Trophoblast cell (in vitro differentiated cells and primary cell): ENCODE results near the gene PTGIR.

Source experiments
- DNase-seq, 2 donors: peaks; one replicate each; pipeline ENCODE4 v3.0.0-alpha.2; 2016
- H2AFZ ChIP-seq: 2 replicates; pipeline ENCODE4 v1.6.1; 2013; ENCODE audit warnings: low read length, moderate library complexity, mild to moderate bottlenecking; ENCODE audit not compliant: insufficient read depth, poor library complexity
- H2AK5ac ChIP-seq: 2 replicates; pipeline ENCODE4 v1.6.1; 2013; ENCODE audit warnings: mild to moderate bottlenecking, low read length
- H2BK120ac ChIP-seq: 2 replicates; pipeline ENCODE4 v1.6.1; 2013; ENCODE audit warnings: low read length, mild to moderate bottlenecking, moderate library complexity; ENCODE audit not compliant: insufficient read depth, poor library complexity
- H2BK12ac ChIP-seq: 2 replicates; pipeline ENCODE4 v1.6.1; 2013; ENCODE audit warnings: mild to moderate bottlenecking, low read length, moderate library complexity
- H2BK5ac ChIP-seq: 2 replicates; pipeline ENCODE4 v1.6.1; 2013; ENCODE audit warnings: low read length, low read depth, moderate library complexity, mild to moderate bottlenecking; ENCODE audit not compliant: poor library complexity
- H3K14ac ChIP-seq: 2 replicates; pipeline ENCODE4 v1.6.1; 2013; ENCODE audit warnings: mild to moderate bottlenecking, low read length
- H3K18ac ChIP-seq: 2 replicates; pipeline ENCODE4 v1.6.1; 2013; ENCODE audit warnings: mild to moderate bottlenecking, low read length
- H3K23ac ChIP-seq: 2 replicates; pipeline ENCODE4 v1.6.1; 2013; ENCODE audit warnings: low read length
- H3K27ac ChIP-seq: 2 replicates; pipeline ENCODE4 v1.5.1; 2013; ENCODE audit warnings: low read depth, mild to moderate bottlenecking, inconsistent platforms, low read length, moderate library complexity
- H3K27me3 ChIP-seq: 2 replicates; pipeline ENCODE4 v1.6.1; 2013; ENCODE audit warnings: inconsistent platforms, mild to moderate bottlenecking, low read length, moderate library complexity; ENCODE audit not compliant: insufficient read depth
- H3K36me3 ChIP-seq, 2 experiments: 1 replicate in 1 of 2; 2 replicates in 1 of 2; pipeline ENCODE4 v1.6.1; 2013; ENCODE audit warnings: low read length in 2 of 2, mild to moderate bottlenecking in 2 of 2, moderate library complexity in 1 of 2; ENCODE audit not compliant: insufficient read depth in 2 of 2, control insufficient read depth in 1 of 2
- H3K4ac ChIP-seq: 2 replicates; pipeline ENCODE4 v1.6.1; 2013; ENCODE audit warnings: low read depth, mild to moderate bottlenecking, low read length, moderate library complexity
- H3K4me1 ChIP-seq, 2 experiments: 1 replicate in 1 of 2; 2 replicates in 1 of 2; pipeline ENCODE4 v1.6.1; 2013; ENCODE audit warnings: low read length in 2 of 2, mild to moderate bottlenecking in 2 of 2, moderate library complexity in 1 of 2; ENCODE audit not compliant: insufficient read depth in 2 of 2, control insufficient read depth in 1 of 2
- H3K4me2 ChIP-seq: 2 replicates; pipeline ENCODE4 v1.6.1; 2013; ENCODE audit warnings: inconsistent platforms, mild to moderate bottlenecking, low read length, moderate library complexity
- H3K4me3 ChIP-seq: 2 replicates; pipeline ENCODE4 v1.5.1; 2013; ENCODE audit warnings: mild to moderate bottlenecking, low read depth, low read length, inconsistent platforms
- H3K79me1 ChIP-seq: one replicate; pipeline ENCODE4 v1.6.1; 2013; ENCODE audit warnings: low read length
- H3K79me2 ChIP-seq: 2 replicates; pipeline ENCODE4 v1.6.1; 2013; ENCODE audit warnings: low read length, mild to moderate bottlenecking; ENCODE audit not compliant: control insufficient read depth, insufficient read depth, poor library complexity
- H3K9ac ChIP-seq: 2 replicates; pipeline ENCODE4 v1.6.1; 2013; ENCODE audit warnings: mild to moderate bottlenecking, low read length
- H3K9me3 ChIP-seq: 2 replicates; pipeline ENCODE4 v1.6.1; 2013; ENCODE audit warnings: low read depth, mild to moderate bottlenecking, control low read depth, inconsistent platforms, low read length; ENCODE audit not compliant: insufficient read depth
- H4K12ac ChIP-seq: 2 replicates; pipeline ENCODE4 v1.6.1; 2013; ENCODE audit warnings: low read depth, mild to moderate bottlenecking, low read length, moderate library complexity
- H4K8ac ChIP-seq: 2 replicates; pipeline ENCODE4 v1.6.1; 2013; ENCODE audit warnings: low read depth, mild to moderate bottlenecking, low read length, moderate library complexity
- H4K91ac ChIP-seq: one replicate; pipeline ENCODE4 v1.6.1; 2013; ENCODE audit warnings: low read depth, mild to moderate bottlenecking, low read length, moderate library complexity
- WGBS: extraction: QIAGEN DNeasy Blood & Tissue Kit; methylation state at CpG from one replicate; pipeline ENCODE4 v1.1.7; 2013; ENCODE audit warnings: missing lambda C conversion rate; ENCODE audit not compliant: insufficient read length, insufficient coverage; ENCODE audit errors: extremely low coverage; 5-methylcytosine and 5-hydroxymethylcytosine counted together

The PTGIR gene

DNA sequence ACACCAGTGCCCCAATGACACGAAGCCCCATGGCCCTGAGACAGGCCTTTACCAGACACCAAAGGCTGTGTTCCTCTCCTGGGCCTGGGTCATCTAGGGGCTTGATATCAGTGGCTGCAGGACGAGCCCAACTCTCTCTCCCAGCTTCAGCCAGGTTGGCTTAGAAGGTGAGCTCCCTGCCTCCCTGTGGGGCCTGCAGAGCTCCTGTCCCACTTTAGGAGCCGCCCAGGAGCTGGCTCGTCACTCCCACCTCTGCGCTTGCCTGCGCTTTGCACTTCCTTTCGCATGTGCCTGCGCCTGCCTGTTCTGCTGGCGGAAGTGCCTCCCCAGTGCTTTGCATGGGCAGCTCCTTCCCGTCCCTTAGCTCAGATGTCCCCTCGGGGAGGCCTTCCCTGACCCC lies 18.9 kb downstream of the PTGIR start:
- no peak overlapping the region for H3K9ac ChIP-seq
- H4K8ac ChIP-seq, result no peak overlapping the region
- no peak overlapping the region for H2BK12ac ChIP-seq
- peak overlapping the region; percentile 34 for H3K18ac ChIP-seq
- H3K9me3 ChIP-seq, result no peaks in the 10 kb centered on the region
- H2BK120ac ChIP-seq, result no peak overlapping the region
- H3K36me3 ChIP-seq, result peaks cover 57 to 64% of the 10 kb centered on the region in 2 experiments
- H3K4me2 ChIP-seq, result no peak overlapping the region
- no peak overlapping the region for H3K4me3 ChIP-seq
- H3K27me3 ChIP-seq, result no peaks in the 10 kb centered on the region
- no CpG with 5 or more reads among the region's 11 CpGs for WGBS
- peaks cover 10 to 11% of the 10 kb centered on the region in 2 experiments for H3K4me1 ChIP-seq
- H3K23ac ChIP-seq, result no peak overlapping the region
- H4K12ac ChIP-seq, result no peak overlapping the region
- no peak overlapping the region for H4K91ac ChIP-seq
- H2BK5ac ChIP-seq, result no peak overlapping the region
- H3K14ac ChIP-seq, result no peak overlapping the region
- H3K79me2 ChIP-seq, result peaks cover 22% of the 10 kb centered on the region
- peaks cover 6% of the 10 kb centered on the region for H3K79me1 ChIP-seq
- no peak overlapping the region for H3K27ac ChIP-seq
- no peak for DNase-seq
- H2AFZ ChIP-seq, result no peak overlapping the region
- no peak overlapping the region for H3K4ac ChIP-seq
- no peak overlapping the region for H2AK5ac ChIP-seq

DNA sequence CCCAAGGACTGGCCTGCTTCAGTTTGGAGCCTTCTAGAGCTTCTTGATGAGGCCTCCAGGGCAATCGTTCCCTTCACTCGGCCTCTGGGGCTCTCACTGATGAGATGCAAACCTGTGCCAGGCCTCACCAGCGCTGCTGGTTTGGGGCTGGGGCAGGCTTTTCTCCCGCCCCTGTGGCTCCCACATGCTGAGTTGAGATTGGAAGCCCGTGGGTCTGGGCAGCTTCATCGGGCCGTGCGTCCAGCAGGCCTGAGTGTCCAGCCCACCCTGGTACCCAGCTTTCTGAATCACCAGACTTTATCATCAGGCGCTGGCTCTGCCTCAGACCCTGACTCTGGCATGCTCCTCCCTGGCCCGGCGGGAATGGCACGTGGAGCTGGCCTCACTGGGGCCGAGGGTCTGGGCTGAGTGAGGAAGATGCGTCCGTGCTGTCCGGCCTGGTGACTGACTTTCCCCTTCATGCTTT lies 19.5 kb downstream of the PTGIR start:
- no peak overlapping the region for H4K8ac ChIP-seq
- no peak overlapping the region for H2BK5ac ChIP-seq
- H3K9me3 ChIP-seq, result no peaks in the 10 kb centered on the region
- no peak overlapping the region for H2AK5ac ChIP-seq
- no peak overlapping the region for H3K18ac ChIP-seq
- H4K91ac ChIP-seq, result no peak overlapping the region
- H3K27me3 ChIP-seq, result no peaks in the 10 kb centered on the region
- peaks cover 24% of the 10 kb centered on the region for H3K79me2 ChIP-seq
- no peak overlapping the region for H2BK12ac ChIP-seq
- H3K4me2 ChIP-seq, result no peak overlapping the region
- no CpG with 5 or more reads among the region's 16 CpGs for WGBS
- H4K12ac ChIP-seq, result no peak overlapping the region
- no peak overlapping the region for H2AFZ ChIP-seq
- peaks cover 11% of the 10 kb centered on the region for H3K79me1 ChIP-seq
- H2BK120ac ChIP-seq, result no peak overlapping the region
- H3K23ac ChIP-seq, result no peak overlapping the region
- DNase-seq, result no peak
- peaks cover 10 to 11% of the 10 kb centered on the region in 2 experiments for H3K4me1 ChIP-seq
- H3K9ac ChIP-seq, result no peak overlapping the region
- no peak overlapping the region for H3K27ac ChIP-seq
- H3K14ac ChIP-seq, result no peak overlapping the region
- H3K4ac ChIP-seq, result no peak overlapping the region
- H3K36me3 ChIP-seq, result peaks cover 51 to 59% of the 10 kb centered on the region in 2 experiments
- no peak overlapping the region for H3K4me3 ChIP-seq

DNA sequence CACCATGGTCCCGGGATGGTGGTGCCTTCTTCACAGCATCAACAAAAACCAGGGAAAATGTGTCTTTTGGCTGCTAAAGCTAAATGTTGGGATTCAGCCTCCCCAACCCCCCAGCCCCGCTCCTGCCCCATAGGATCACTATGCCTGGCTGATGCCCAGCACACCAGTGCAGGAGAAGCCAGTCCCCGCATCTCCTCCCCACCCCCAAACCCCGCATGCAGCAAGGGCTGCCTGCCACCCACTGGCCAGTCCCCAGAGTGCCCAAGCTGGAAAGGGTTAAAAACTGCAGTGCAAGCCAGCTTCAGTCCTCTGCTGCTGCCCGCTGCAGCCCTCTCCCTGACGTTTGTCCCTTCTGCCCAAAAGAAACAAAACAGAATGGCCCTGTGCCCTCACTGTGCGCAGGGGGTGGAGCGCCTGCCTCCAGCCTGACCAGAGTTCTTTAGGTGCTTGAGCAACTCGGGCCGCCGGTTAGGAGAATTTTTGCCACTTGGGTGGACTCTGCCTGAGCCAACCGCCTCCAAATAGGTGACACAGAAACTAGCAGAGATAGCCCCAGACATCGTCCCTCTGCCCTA lies 20.0 kb downstream of the PTGIR start:
- no peak overlapping the region for H4K91ac ChIP-seq
- H4K12ac ChIP-seq, result no peak overlapping the region
- no peak for DNase-seq

DNA sequence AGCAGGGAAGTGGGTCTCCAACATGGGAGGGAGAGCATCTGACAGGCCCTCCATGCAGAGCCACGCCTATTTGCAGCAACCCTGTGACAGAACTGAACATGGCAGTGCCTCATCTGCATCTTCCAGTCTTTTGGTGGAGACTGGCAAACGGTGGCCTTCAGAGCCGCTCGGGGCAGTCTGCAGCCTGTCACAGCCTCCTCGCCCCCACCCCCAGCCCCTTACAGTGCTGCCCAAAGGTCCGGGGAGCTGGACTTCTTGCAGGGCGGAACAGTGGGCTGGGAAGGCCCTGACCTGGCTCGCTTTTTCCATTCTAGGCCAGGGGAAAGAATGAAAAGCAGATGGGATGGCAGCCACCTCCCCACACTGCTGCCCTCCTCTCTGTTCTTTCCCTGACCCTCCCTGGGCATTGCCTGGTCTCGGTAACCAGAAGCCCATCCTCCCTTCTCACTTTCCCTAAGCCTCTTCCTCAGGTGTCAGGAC lies 21.1 kb downstream of the PTGIR start:
- no peak overlapping the region for H4K12ac ChIP-seq
- no peak overlapping the region for H3K23ac ChIP-seq
- peaks cover 26% of the 10 kb centered on the region for H3K79me2 ChIP-seq
- H2AFZ ChIP-seq, result no peak overlapping the region
- H4K91ac ChIP-seq, result no peak overlapping the region
- DNase-seq, result no peak
- no peak overlapping the region for H3K14ac ChIP-seq
- H3K27me3 ChIP-seq, result no peaks in the 10 kb centered on the region
- no CpG with 5 or more reads among the region's 9 CpGs for WGBS
- H2AK5ac ChIP-seq, result no peak overlapping the region
- no peak overlapping the region for H3K4me3 ChIP-seq
- no peak overlapping the region for H2BK5ac ChIP-seq
- H4K8ac ChIP-seq, result no peak overlapping the region
- H3K18ac ChIP-seq, result no peak overlapping the region
- H3K27ac ChIP-seq, result no peak overlapping the region
- no peak overlapping the region for H3K9ac ChIP-seq
- no peak overlapping the region for H2BK12ac ChIP-seq
- peaks cover 2% of the 10 kb centered on the region for H3K9me3 ChIP-seq
- peaks cover 11 to 13% of the 10 kb centered on the region in 2 experiments for H3K4me1 ChIP-seq
- no peak overlapping the region for H2BK120ac ChIP-seq
- peak overlapping the region; percentile 93 for H3K4ac ChIP-seq
- peaks cover 14% of the 10 kb centered on the region for H3K79me1 ChIP-seq
- H3K36me3 ChIP-seq, result peaks cover 36 to 45% of the 10 kb centered on the region in 2 experiments
- no peak overlapping the region for H3K4me2 ChIP-seq

More for the DNA sequence above, 20.0 kb downstream of the PTGIR start:
- no peak overlapping the region for H3K18ac ChIP-seq
- no peak overlapping the region for H3K4ac ChIP-seq
- H3K79me2 ChIP-seq, result peaks cover 26% of the 10 kb centered on the region
- WGBS, result no CpG with 5 or more reads among the region's 13 CpGs
- H3K27me3 ChIP-seq, result no peaks in the 10 kb centered on the region
- H3K36me3 ChIP-seq, result peaks cover 47 to 56% of the 10 kb centered on the region in 2 experiments
- no peak overlapping the region for H2BK120ac ChIP-seq
- H2AK5ac ChIP-seq, result no peak overlapping the region
- H3K4me2 ChIP-seq, result no peak overlapping the region
- H3K4me3 ChIP-seq, result no peak overlapping the region
- H2BK12ac ChIP-seq, result no peak overlapping the region
- H3K9ac ChIP-seq, result no peak overlapping the region
- peaks cover 11 to 13% of the 10 kb centered on the region in 2 experiments for H3K4me1 ChIP-seq
- H3K27ac ChIP-seq, result no peak overlapping the region
- no peaks in the 10 kb centered on the region for H3K9me3 ChIP-seq
- H3K79me1 ChIP-seq, result peaks cover 14% of the 10 kb centered on the region
- no peak overlapping the region for H2AFZ ChIP-seq
- no peak overlapping the region for H3K14ac ChIP-seq
- no peak overlapping the region for H3K23ac ChIP-seq
- H4K8ac ChIP-seq, result no peak overlapping the region
- H2BK5ac ChIP-seq, result no peak overlapping the region
